ENCODE results near the gene IL12RB1. TPM values are rescaled to one million over a fixed set of nuclear protein-coding genes. Genes with fewer than 3 reads are reported as not detected.

Gene IL12RB1
- total and polyA plus RNA-seq, 8 donors = 0.18 to 9.3 (median 0.77) TPM; not detected in 4

GRCh38 chr19:18073197-18073596, 13.5 kb downstream of the IL12RB1 start:
- H3K36me3 ChIP-seq = peaks cover 0 to 4% (median 0%) of the 10 kb centered on the region in 4 donors
- no peak overlapping the region for H3K4me3 ChIP-seq
- WGBS, 5 donors = 65 to 79% (median 69%) methylated on average over 4 of the region's 4 CpGs
- H3K27me3 ChIP-seq = peaks cover 0 to 10% (median 0%) of the 10 kb centered on the region in 3 donors
- no peak overlapping the region for H3K27ac ChIP-seq
- intact Hi-C loops (cut with DNase I; ENCODE audit: low total_unique reads) = no loop called here
- no peak for DNase-seq
- H3K9me3 ChIP-seq = no peaks in the 10 kb centered on the region
- H3K4me1 ChIP-seq = no peaks in the 10 kb centered on the region
- TF ChIP-seq POLR2A (IDR thresholded peaks at IDR 0.05) = no peak
- TF ChIP-seq, protein P1, sequence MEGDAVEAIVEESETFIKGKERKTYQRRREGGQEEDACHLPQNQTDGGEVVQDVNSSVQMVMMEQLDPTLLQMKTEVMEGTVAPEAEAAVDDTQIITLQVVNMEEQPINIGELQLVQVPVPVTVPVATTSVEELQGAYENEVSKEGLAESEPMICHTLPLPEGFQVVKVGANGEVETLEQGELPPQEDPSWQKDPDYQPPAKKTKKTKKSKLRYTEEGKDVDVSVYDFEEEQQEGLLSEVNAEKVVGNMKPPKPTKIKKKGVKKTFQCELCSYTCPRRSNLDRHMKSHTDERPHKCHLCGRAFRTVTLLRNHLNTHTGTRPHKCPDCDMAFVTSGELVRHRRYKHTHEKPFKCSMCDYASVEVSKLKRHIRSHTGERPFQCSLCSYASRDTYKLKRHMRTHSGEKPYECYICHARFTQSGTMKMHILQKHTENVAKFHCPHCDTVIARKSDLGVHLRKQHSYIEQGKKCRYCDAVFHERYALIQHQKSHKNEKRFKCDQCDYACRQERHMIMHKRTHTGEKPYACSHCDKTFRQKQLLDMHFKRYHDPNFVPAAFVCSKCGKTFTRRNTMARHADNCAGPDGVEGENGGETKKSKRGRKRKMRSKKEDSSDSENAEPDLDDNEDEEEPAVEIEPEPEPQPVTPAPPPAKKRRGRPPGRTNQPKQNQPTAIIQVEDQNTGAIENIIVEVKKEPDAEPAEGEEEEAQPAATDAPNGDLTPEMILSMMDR (IDR thresholded peaks at IDR 0.05) = no peak
- TF ChIP-seq EP300 (IDR thresholded peaks at IDR 0.05) = no peak
- TF ChIP-seq POLR2AphosphoS5 (IDR thresholded peaks at IDR 0.05) = no peak

DNA sequence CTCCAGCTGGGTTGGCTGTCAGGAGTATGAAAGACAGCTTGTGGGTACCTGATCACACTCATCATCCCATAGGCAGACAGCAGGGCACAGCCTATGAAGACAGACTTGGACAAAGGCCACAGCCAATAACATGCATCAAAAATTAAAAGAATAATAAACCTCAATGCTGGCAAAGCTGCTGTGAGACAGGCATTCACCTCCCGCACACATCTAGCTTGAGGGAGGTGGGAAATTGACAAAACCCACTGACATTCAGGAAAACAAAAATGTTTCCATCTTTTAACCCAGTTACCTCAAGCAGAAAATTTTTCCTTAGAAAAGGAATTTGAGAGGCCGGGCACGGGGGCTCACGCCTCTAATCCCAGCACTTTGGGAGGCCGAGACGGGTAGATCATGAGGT, 14.4 kb downstream of the IL12RB1 start:
- WGBS, 5 donors = 78 to 98% (median 90%) methylated on average over 6 of the region's 6 CpGs

GRCh38 chr19:18070181-18070580, 16.6 kb downstream of the IL12RB1 start:
- H3K27ac ChIP-seq = no peak overlapping the region
- 69 to 82% (median 72%) methylated on average over 9 to 11 of the region's 11 CpGs for WGBS, 5 donors
- peaks cover 0 to 4% (median 0%) of the 10 kb centered on the region in 4 donors for H3K36me3 ChIP-seq
- intact Hi-C loops (cut with DNase I; ENCODE audit: low total_unique reads) = no loop called here
- no peaks in the 10 kb centered on the region for H3K4me1 ChIP-seq
- no peaks in the 10 kb centered on the region for H3K9me3 ChIP-seq
- no peak for TF ChIP-seq POLR2AphosphoS5 (IDR thresholded peaks at IDR 0.05)
- peaks cover 0 to 10% (median 0%) of the 10 kb centered on the region in 3 donors for H3K27me3 ChIP-seq
- no peak overlapping the region for H3K4me3 ChIP-seq
- DNase-seq = no peak

More for the DNA sequence above, 14.4 kb downstream of the IL12RB1 start:
- no peaks in the 10 kb centered on the region for H3K4me1 ChIP-seq
- TF ChIP-seq EP300 (IDR thresholded peaks at IDR 0.05) (no peak), POLR2AphosphoS5 (IDR thresholded peaks at IDR 0.05) (no peak), POLR2A (IDR thresholded peaks at IDR 0.05) (no peak)
- TF ChIP-seq, protein P1 (IDR thresholded peaks at IDR 0.05) = no peak
- H3K27me3 ChIP-seq = peaks cover 0 to 10% (median 0%) of the 10 kb centered on the region in 3 donors
- no peak for DNase-seq
- peaks cover 0 to 4% (median 0%) of the 10 kb centered on the region in 4 donors for H3K36me3 ChIP-seq
- H3K27ac ChIP-seq = no peak overlapping the region
- H3K9me3 ChIP-seq = no peaks in the 10 kb centered on the region
- intact Hi-C loops (cut with DNase I; ENCODE audit: low total_unique reads) = no loop called here
- H3K4me3 ChIP-seq = no peak overlapping the region

GRCh38 chr19:18069383-18069782, 17.4 kb downstream of the IL12RB1 start:
- H3K4me1 ChIP-seq = no peaks in the 10 kb centered on the region
- H3K36me3 ChIP-seq = peaks cover 0 to 4% (median 0%) of the 10 kb centered on the region in 4 donors
- peaks cover 0 to 10% (median 0%) of the 10 kb centered on the region in 3 donors for H3K27me3 ChIP-seq
- H3K4me3 ChIP-seq = no peak overlapping the region
- intact Hi-C loops (cut with DNase I; ENCODE audit: low total_unique reads) = no loop called here
- H3K9me3 ChIP-seq = no peaks in the 10 kb centered on the region
- TF ChIP-seq EP300 (IDR thresholded peaks at IDR 0.05) (no peak), POLR2AphosphoS5 (IDR thresholded peaks at IDR 0.05) (no peak), POLR2A (IDR thresholded peaks at IDR 0.05) (no peak)
- TF ChIP-seq, protein P1 (IDR thresholded peaks at IDR 0.05) = no peak
- no peak for DNase-seq
- H3K27ac ChIP-seq = no peak overlapping the region
- WGBS, 5 donors = 78 to 99% (median 84%) methylated on average over 14 to 15 of the region's 15 CpGs

DNA sequence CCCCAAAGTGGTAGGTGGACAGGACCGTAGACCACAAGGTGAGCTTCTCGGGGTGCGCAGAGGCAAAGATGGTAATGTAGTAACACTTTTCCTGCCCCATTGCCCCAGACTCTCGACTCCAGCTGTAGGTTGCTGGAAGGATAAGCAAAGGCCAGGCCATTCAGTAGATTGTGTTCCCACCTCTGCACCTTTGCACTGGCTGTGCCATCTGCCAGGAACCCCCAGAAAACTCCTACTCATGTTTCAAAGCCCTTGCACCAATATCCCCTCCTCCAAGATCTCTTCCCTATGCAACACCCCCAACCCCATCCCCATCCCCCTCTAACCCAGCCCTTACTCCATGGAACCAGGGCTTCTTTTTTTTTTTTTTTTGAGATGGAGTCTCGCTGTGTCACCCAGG, 18.3 kb downstream of the IL12RB1 start:
- peaks cover 0 to 14% (median 0%) of the 10 kb centered on the region in 3 donors for H3K27me3 ChIP-seq
- H3K36me3 ChIP-seq = peaks cover 0 to 4% (median 0%) of the 10 kb centered on the region in 4 donors
- intact Hi-C loops (cut with DNase I; ENCODE audit: low total_unique reads) = no loop called here
- TF ChIP-seq POLR2A (IDR thresholded peaks at IDR 0.05) = no peak
- no peak for TF ChIP-seq POLR2AphosphoS5 (IDR thresholded peaks at IDR 0.05)
- TF ChIP-seq, protein P1 (IDR thresholded peaks at IDR 0.05) = no peak
- TF ChIP-seq EP300 (IDR thresholded peaks at IDR 0.05) = no peak
- no peaks in the 10 kb centered on the region for H3K4me1 ChIP-seq
- DNase-seq = no peak
- 87 to 96% (median 90%) methylated on average over 5 of the region's 5 CpGs for WGBS, 5 donors
- H3K4me3 ChIP-seq = no peak overlapping the region
- no peaks in the 10 kb centered on the region for H3K9me3 ChIP-seq
- no peak overlapping the region for H3K27ac ChIP-seq

All from stomach (tissue), 9 donors.